Measurements from ENCODE around the gene ARHGAP6. TPM values are rescaled to one million over a fixed set of nuclear protein-coding genes. Genes with fewer than 3 reads are reported as not detected.

Gene ARHGAP6
- total RNA-seq, 2 donors from 2014 or later = 1.4 to 5.6 TPM

- ATAC-seq = no peak
- no peak for DNase-seq
- intact Hi-C loops (cut with DNase I, micrococcal nuclease) = no loop called here
Measured at GRCh38 chrX:11445540-11445939, 220.2 kb downstream of the ARHGAP6 start.

GRCh38 chrX:11444052-11444451 lies 221.7 kb downstream of the ARHGAP6 start:
- DNase-seq (no peak), ATAC-seq (no peak)

GRCh38 chrX:11439846-11440245 lies 225.9 kb downstream of the ARHGAP6 start:
- ATAC-seq (no peak), DNase-seq (no peak)
- intact Hi-C loops (cut with DNase I, micrococcal nuclease) = no loop called here

More at GRCh38 chrX:11444052-11444451, 221.7 kb downstream of the ARHGAP6 start:
- intact Hi-C loops (cut with DNase I, micrococcal nuclease) = no loop called here

GRCh38 chrX:11438767-11439166 lies 227.0 kb downstream of the ARHGAP6 start:
- ATAC-seq = no peak

GRCh38 chrX:11438380-11438723 lies 227.4 kb downstream of the ARHGAP6 start:
- intact Hi-C loops (cut with DNase I, micrococcal nuclease) = no loop called here
- DNase-seq = no peak
- no peak for ATAC-seq

More at GRCh38 chrX:11438767-11439166, 227.0 kb downstream of the ARHGAP6 start:
- no peak for DNase-seq
- intact Hi-C loops (cut with DNase I, micrococcal nuclease) = no loop called here

- ATAC-seq (no peak), DNase-seq (no peak)
- intact Hi-C loops (cut with DNase I, micrococcal nuclease) = no loop called here
Measured at GRCh38 chrX:11437642-11438379, 227.9 kb downstream of the ARHGAP6 start.

- DNase-seq (no peak), ATAC-seq (no peak)
- intact Hi-C loops (cut with DNase I, micrococcal nuclease) = no loop called here
Measured at GRCh38 chrX:11435568-11435967, 230.2 kb downstream of the ARHGAP6 start.

- intact Hi-C loops (cut with DNase I, micrococcal nuclease) = no loop called here
- no peak for ATAC-seq
Measured at GRCh38 chrX:11434607-11435006, 231.1 kb downstream of the ARHGAP6 start.

GRCh38 chrX:11431786-11432185 lies 233.9 kb downstream of the ARHGAP6 start:
- intact Hi-C loops (cut with DNase I, micrococcal nuclease) = no loop called here
- ATAC-seq = no peak

More at GRCh38 chrX:11434607-11435006, 231.1 kb downstream of the ARHGAP6 start:
- DNase-seq = no peak

GRCh38 chrX:11430271-11430670 lies 235.4 kb downstream of the ARHGAP6 start:
- intact Hi-C loops (cut with DNase I, micrococcal nuclease) = no loop called here
- no peak for ATAC-seq
- no peak for DNase-seq

More at GRCh38 chrX:11431786-11432185, 233.9 kb downstream of the ARHGAP6 start:
- DNase-seq = no peak

- ATAC-seq (no peak), DNase-seq (no peak)
- intact Hi-C loops (cut with DNase I, micrococcal nuclease) = no loop called here
Measured at GRCh38 chrX:11429538-11430085, 236.1 kb downstream of the ARHGAP6 start.

GRCh38 chrX:11427453-11428071 lies 238.2 kb downstream of the ARHGAP6 start:
- ATAC-seq (peak; percentile 14), DNase-seq (peak; percentile 37 to 46)
- intact Hi-C loops (cut with DNase I, micrococcal nuclease) = no loop called here

- DNase-seq = no peak
- intact Hi-C loops (cut with DNase I, micrococcal nuclease) = no loop called here
- no peak for ATAC-seq
Measured at GRCh38 chrX:11426712-11427452, 238.8 kb downstream of the ARHGAP6 start.

- intact Hi-C loops (cut with DNase I, micrococcal nuclease) = no loop called here
- no peak for DNase-seq
- ATAC-seq = no peak
Measured at GRCh38 chrX:11424903-11425674, 240.6 kb downstream of the ARHGAP6 start.

- ATAC-seq = no peak
- intact Hi-C loops (cut with DNase I, micrococcal nuclease) = no loop called here
- DNase-seq = no peak
Measured at GRCh38 chrX:11423949-11424348, 241.8 kb downstream of the ARHGAP6 start.

GRCh38 chrX:11423362-11423818 lies 242.3 kb downstream of the ARHGAP6 start:
- peak in 1 of 2 donors; percentile 38 for DNase-seq
- ATAC-seq = peak; percentile 40
- intact Hi-C loops (cut with DNase I, micrococcal nuclease) = no loop called here

- ATAC-seq = no peak
- intact Hi-C loops (cut with DNase I, micrococcal nuclease) = no loop called here
- DNase-seq = no peak
Measured at GRCh38 chrX:11422525-11422857, 243.2 kb downstream of the ARHGAP6 start.

- intact Hi-C loops (cut with DNase I, micrococcal nuclease) = no loop called here
- ATAC-seq (no peak), DNase-seq (no peak)
Measured at GRCh38 chrX:11421805-11422524, 243.8 kb downstream of the ARHGAP6 start.
